WTC11 (cell line): Measurements from ENCODE around the gene ERCC4. TPM values are rescaled to one million over a fixed set of nuclear protein-coding genes. Genes with fewer than 3 reads are reported as not detected.

ENCODE experiments used
- ATAC-seq: fragments of 200-7000 bp; cut with Tn5 transposase; 2 replicates; pipeline ENCODE4 v1.10.0; 2021; ENCODE audit warnings: mild to moderate bottlenecking, moderate library complexity
- CTCF ChIA-PET: fragments of 300-600 bp; sonication (Branson Sonifier 250); formaldehyde crosslinking; loops from one replicate; lab custom pipeline; 2021; ENCODE audit warnings: antibody characterized with exemption; lab: Charles Lee
- POLR2A ChIA-PET: fragments of 350-600 bp; sonication (Branson Sonifier 250); formaldehyde crosslinking; loops from one replicate; lab custom pipeline; 2021; ENCODE audit warnings: antibody characterized with exemption; lab: Charles Lee
- DNase-seq: peaks from one replicate; pipeline ENCODE4 v3.0.0; 2021; ENCODE audit warnings: low spot score
- H3K27ac Mint-ChIP-seq: 2 replicates; pipeline ENCODE4 v1.8.0; 2021; ENCODE audit warnings: mixed read lengths
- H3K27me3 Mint-ChIP-seq: 2 replicates; pipeline ENCODE4 v1.8.0; 2021; ENCODE audit warnings: low read depth, mild to moderate bottlenecking, moderate library complexity, mixed read lengths
- H3K36me3 Mint-ChIP-seq: 2 replicates; pipeline ENCODE4 v1.8.0; 2021; ENCODE audit warnings: mixed read lengths
- H3K4me1 Mint-ChIP-seq: 2 replicates; pipeline ENCODE4 v1.8.0; 2022; ENCODE audit warnings: mixed read lengths
- H3K4me3 Mint-ChIP-seq: 2 replicates; pipeline ENCODE4 v1.8.0; 2021; ENCODE audit warnings: mild to moderate bottlenecking, moderate library complexity, mixed read lengths
- H3K9me3 Mint-ChIP-seq: 2 replicates; pipeline ENCODE4 v1.8.0; 2021; ENCODE audit warnings: mixed read lengths
- CREM ChIP-seq: sonication (generic); formaldehyde crosslinking; IDR thresholded peaks from 2 replicates; pipeline ENCODE4 v1.8.1; 2022; ENCODE audit warnings: mild to moderate bottlenecking, missing genetic modification reagents, moderate library complexity
- FOXJ3 ChIP-seq: sonication (generic); formaldehyde crosslinking; IDR thresholded peaks from 2 replicates; pipeline ENCODE4 v1.9.0; 2021; ENCODE audit warnings: missing genetic modification reagents, mild to moderate bottlenecking, borderline replicate concordance
- FOXK1 ChIP-seq: sonication (generic); formaldehyde crosslinking; IDR thresholded peaks from 2 replicates; pipeline ENCODE4 v1.8.0; 2022; ENCODE audit warnings: mild to moderate bottlenecking, moderate library complexity, missing genetic modification reagents
- HMGA2 ChIP-seq: fragments of 250-450 bp; sonication (Bioruptor Pico); IDR thresholded peaks from 2 replicates; pipeline ENCODE4 v1.4.0; 2021; ENCODE audit warnings: mild to moderate bottlenecking, moderate library complexity
- MYBL2 ChIP-seq: sonication (generic); formaldehyde crosslinking; IDR thresholded peaks from 2 replicates; pipeline ENCODE4 v1.8.1; 2023; ENCODE audit warnings: mild to moderate bottlenecking, moderate library complexity, missing genetic modification reagents
- NR2C2 ChIP-seq: sonication (generic); formaldehyde crosslinking; IDR thresholded peaks from 2 replicates; pipeline ENCODE4 v1.8.0; 2022; ENCODE audit warnings: mild to moderate bottlenecking, missing genetic modification reagents
- RELA ChIP-seq: sonication (generic); formaldehyde crosslinking; IDR thresholded peaks from 2 replicates; pipeline ENCODE4 v1.8.1; 2022; ENCODE audit warnings: missing genetic modification reagents, mild to moderate bottlenecking, borderline replicate concordance
- RORB ChIP-seq: fragments of 250-450 bp; sonication (Bioruptor Pico); IDR thresholded peaks from 2 replicates; pipeline ENCODE4 v1.9.0; 2021; ENCODE audit warnings: mild to moderate bottlenecking
- SOX15 ChIP-seq: fragments of 250-450 bp; sonication (Bioruptor Pico); IDR thresholded peaks from 2 replicates; pipeline ENCODE4 v1.9.0; 2021; ENCODE audit warnings: mild to moderate bottlenecking
- SP1 ChIP-seq: sonication (generic); formaldehyde crosslinking; conservative IDR thresholded peaks from 2 replicates; pipeline ENCODE4 v1.8.1; 2022; ENCODE audit warnings: missing genetic modification reagents
- TEAD1 ChIP-seq: sonication (generic); formaldehyde crosslinking; IDR thresholded peaks from 2 replicates; pipeline ENCODE4 v1.8.0; 2022; ENCODE audit warnings: mild to moderate bottlenecking, missing genetic modification reagents
- TP53 ChIP-seq: sonication (generic); formaldehyde crosslinking; IDR thresholded peaks from 2 replicates; pipeline ENCODE4 v1.8.1; 2023; ENCODE audit warnings: mild to moderate bottlenecking, missing genetic modification reagents
- ZNF263 ChIP-seq: sonication (generic); formaldehyde crosslinking; IDR thresholded peaks from 2 replicates; pipeline ENCODE4 v1.8.1; 2022; ENCODE audit warnings: low read depth, mild to moderate bottlenecking, moderate library complexity, missing genetic modification reagents
- ZNF396 ChIP-seq: fragments of 250-450 bp; sonication (Bioruptor Pico); IDR thresholded peaks from 2 replicates; pipeline ENCODE4 v1.8.0; 2021; ENCODE audit warnings: mild to moderate bottlenecking, moderate library complexity, borderline replicate concordance
- ZNF416 ChIP-seq: fragments of 250-450 bp; sonication (Bioruptor Pico); IDR thresholded peaks from 2 replicates; pipeline ENCODE4 v1.9.0; 2021; ENCODE audit warnings: mild to moderate bottlenecking, inconsistent platforms
- ZNF423 ChIP-seq: fragments of 250-450 bp; sonication (Bioruptor Pico); IDR thresholded peaks from 2 replicates; pipeline ENCODE4 v2.1.2; 2022; ENCODE audit warnings: mild to moderate bottlenecking, moderate library complexity
- ZNF671 ChIP-seq: fragments of 250-450 bp; sonication (Bioruptor Pico); IDR thresholded peaks from 2 replicates; pipeline ENCODE4 v1.8.0; 2021; ENCODE audit warnings: mild to moderate bottlenecking
- ZSCAN18 ChIP-seq: fragments of 250-450 bp; sonication (Bioruptor Pico); IDR thresholded peaks from 2 replicates; pipeline ENCODE4 v2.1.2; 2022; ENCODE audit warnings: mild to moderate bottlenecking, moderate library complexity
- total RNA-seq: library from RNA; stranded (reverse); gene quantifications from 3 replicates; pipeline ENCODE4 v1.2.3, GENCODE V29; 2021
- TF ChIP-seq, protein P1 (sequence below): fragments of 250-450 bp; sonication (Bioruptor Pico); IDR thresholded peaks from 2 replicates; pipeline ENCODE4 v1.9.0; 2021; ENCODE audit warnings: mild to moderate bottlenecking
- TF ChIP-seq, protein P2 (sequence below): sonication (generic); formaldehyde crosslinking; conservative IDR thresholded peaks from 2 replicates; pipeline ENCODE4 v1.8.1; 2022; ENCODE audit warnings: mild to moderate bottlenecking, missing genetic modification reagents
- TF ChIP-seq, protein P3 (sequence below): sonication (generic); formaldehyde crosslinking; IDR thresholded peaks from 2 replicates; pipeline ENCODE4 v1.8.0; 2023; ENCODE audit warnings: missing genetic modification reagents
- TF ChIP-seq, protein P4 (sequence below): fragments of 200-600 bp; IDR thresholded peaks from 2 replicates; pipeline ENCODE4 v1.8.0; 2022; ENCODE audit warnings: antibody characterized with exemption
- TF ChIP-seq, protein P5 (sequence below): sonication (generic); formaldehyde crosslinking; IDR thresholded peaks from 2 replicates; pipeline ENCODE4 v1.8.0; 2022; ENCODE audit warnings: mild to moderate bottlenecking, missing genetic modification reagents

The ERCC4 gene
- total RNA-seq, 1 experiment from 2014 or later: 12.1 TPM

GRCh38 chr16:13915033-13915635 is 4.8 kb upstream of the ERCC4 start:
- ChIA-PET CTCF (interaction anchor here (1.2 kb wide), 1 partner anchor 8 kb away, joined by 3 read pairs; no protein-coding TSS in a partner anchor), POLR2A (no interaction called here)
- Mint-ChIP-seq H3K27me3 (peaks cover 10% of the 10 kb centered on the region), H3K27ac (no peak overlapping the region), H3K4me1 (peaks cover 4% of the 10 kb centered on the region), H3K9me3 (peaks cover 37% of the 10 kb centered on the region), H3K4me3 (no peak overlapping the region), H3K36me3 (peaks cover 5% of the 10 kb centered on the region)
- DNase-seq (no peak), ATAC-seq (no peak)
- no peak for TF ChIP-seq RORB (CRISPR knock-in tag)
- TF ChIP-seq, protein P1, sequence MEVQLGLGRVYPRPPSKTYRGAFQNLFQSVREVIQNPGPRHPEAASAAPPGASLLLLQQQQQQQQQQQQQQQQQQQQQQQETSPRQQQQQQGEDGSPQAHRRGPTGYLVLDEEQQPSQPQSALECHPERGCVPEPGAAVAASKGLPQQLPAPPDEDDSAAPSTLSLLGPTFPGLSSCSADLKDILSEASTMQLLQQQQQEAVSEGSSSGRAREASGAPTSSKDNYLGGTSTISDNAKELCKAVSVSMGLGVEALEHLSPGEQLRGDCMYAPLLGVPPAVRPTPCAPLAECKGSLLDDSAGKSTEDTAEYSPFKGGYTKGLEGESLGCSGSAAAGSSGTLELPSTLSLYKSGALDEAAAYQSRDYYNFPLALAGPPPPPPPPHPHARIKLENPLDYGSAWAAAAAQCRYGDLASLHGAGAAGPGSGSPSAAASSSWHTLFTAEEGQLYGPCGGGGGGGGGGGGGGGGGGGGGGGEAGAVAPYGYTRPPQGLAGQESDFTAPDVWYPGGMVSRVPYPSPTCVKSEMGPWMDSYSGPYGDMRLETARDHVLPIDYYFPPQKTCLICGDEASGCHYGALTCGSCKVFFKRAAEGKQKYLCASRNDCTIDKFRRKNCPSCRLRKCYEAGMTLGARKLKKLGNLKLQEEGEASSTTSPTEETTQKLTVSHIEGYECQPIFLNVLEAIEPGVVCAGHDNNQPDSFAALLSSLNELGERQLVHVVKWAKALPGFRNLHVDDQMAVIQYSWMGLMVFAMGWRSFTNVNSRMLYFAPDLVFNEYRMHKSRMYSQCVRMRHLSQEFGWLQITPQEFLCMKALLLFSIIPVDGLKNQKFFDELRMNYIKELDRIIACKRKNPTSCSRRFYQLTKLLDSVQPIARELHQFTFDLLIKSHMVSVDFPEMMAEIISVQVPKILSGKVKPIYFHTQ (CRISPR knock-in tag): no peak
- TF ChIP-seq NR2C2 (CRISPR knock-in tag): no peak
- TF ChIP-seq FOXK1 (CRISPR knock-in tag): no peak
- no peak for TF ChIP-seq MYBL2 (CRISPR knock-in tag)
- no peak for TF ChIP-seq ZNF671
- no peak for TF ChIP-seq TEAD1 (CRISPR knock-in tag)

DNA sequence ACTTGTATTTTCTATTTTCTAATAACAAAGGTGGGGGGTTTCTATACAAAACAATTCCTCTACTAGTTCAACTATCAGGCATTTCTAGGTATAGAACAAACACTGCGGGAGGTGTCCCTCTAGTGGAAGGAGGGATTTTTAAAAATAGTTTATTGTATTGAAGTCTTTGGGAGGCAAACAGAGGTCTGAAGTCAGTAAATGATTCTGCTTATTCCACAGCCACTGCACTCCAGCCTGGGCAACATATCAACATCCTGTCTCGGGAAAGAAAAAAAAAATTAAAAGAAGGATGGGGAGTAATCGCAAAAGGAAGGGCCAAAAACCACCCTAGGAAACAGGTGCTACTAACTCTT is 648 bp upstream of the ERCC4 start:
- POLR2A ChIA-PET: interaction anchor here (1.2 kb wide), 1 partner anchor 16 kb away, joined by 3 read pairs; no protein-coding TSS in a partner anchor
- no peak for DNase-seq
- no peak for TF ChIP-seq SP1
- no peak for TF ChIP-seq ZNF416 (CRISPR knock-in tag)
- TF ChIP-seq RELA (CRISPR knock-in tag): no peak
- TF ChIP-seq, protein P2, sequence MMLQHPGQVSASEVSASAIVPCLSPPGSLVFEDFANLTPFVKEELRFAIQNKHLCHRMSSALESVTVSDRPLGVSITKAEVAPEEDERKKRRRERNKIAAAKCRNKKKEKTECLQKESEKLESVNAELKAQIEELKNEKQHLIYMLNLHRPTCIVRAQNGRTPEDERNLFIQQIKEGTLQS (CRISPR knock-in tag): no peak
- TF ChIP-seq, protein P3, sequence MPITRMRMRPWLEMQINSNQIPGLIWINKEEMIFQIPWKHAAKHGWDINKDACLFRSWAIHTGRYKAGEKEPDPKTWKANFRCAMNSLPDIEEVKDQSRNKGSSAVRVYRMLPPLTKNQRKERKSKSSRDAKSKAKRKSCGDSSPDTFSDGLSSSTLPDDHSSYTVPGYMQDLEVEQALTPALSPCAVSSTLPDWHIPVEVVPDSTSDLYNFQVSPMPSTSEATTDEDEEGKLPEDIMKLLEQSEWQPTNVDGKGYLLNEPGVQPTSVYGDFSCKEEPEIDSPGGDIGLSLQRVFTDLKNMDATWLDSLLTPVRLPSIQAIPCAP: no peak
- no peak for TF ChIP-seq SOX15 (CRISPR knock-in tag)
- no peak for TF ChIP-seq NR2C2 (CRISPR knock-in tag)
- TF ChIP-seq ZNF396 (CRISPR knock-in tag): no peak
- TF ChIP-seq CREM (CRISPR knock-in tag): no peak
- no peak for TF ChIP-seq ZNF263 (CRISPR knock-in tag)
- no peak for TF ChIP-seq ZNF423 (CRISPR knock-in tag)
- TF ChIP-seq, all 79 proteins: peak for 0
- peaks cover 17% of the 10 kb centered on the region for H3K4me1 Mint-ChIP-seq
- ATAC-seq: no peak
- H3K36me3 Mint-ChIP-seq: peaks cover 4% of the 10 kb centered on the region; the same call in 1 of the 2 replicates
- H3K27ac Mint-ChIP-seq: peak overlapping the region; percentile 50; the same call in 1 of the 2 replicates
- CTCF ChIA-PET: interaction anchor here (0.7 to 1.9 kb wide), 67 partner anchors 8 to 765 kb away, joined by 3 to 57 read pairs (median 5); partner anchors contain the start of genes MRTFB and PARN
- peaks cover 6% of the 10 kb centered on the region for H3K27me3 Mint-ChIP-seq
- H3K4me3 Mint-ChIP-seq: peak overlapping the region; percentile 98
- H3K9me3 Mint-ChIP-seq: peaks cover 5% of the 10 kb centered on the region

DNA sequence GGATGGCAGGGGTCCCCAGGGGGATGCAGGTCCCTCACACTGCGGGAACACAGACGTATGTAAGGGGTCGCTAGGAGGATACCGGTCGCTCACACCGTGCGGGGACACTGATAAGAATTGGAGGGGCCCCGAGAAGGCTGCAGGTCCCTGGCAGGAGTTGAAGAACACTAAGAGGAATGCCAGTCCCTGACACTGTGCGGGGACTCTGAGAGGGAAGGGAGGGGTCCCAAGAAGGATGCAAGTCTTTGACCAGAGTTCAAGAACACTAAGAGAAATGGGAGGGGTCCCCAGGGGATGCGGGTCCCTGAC is 510 bp downstream of the ERCC4 start:
- H3K36me3 Mint-ChIP-seq: peaks cover 4% of the 10 kb centered on the region; the same call in 1 of the 2 replicates
- ATAC-seq (no peak), DNase-seq (no peak)
- CTCF ChIA-PET: interaction anchor here (0.6 to 1.9 kb wide), 73 partner anchors 9 to 714 kb away, joined by 3 to 57 read pairs (median 5); partner anchors contain the start of genes MRTFB and PARN
- H3K4me3 Mint-ChIP-seq: peak overlapping the region; percentile 98
- peaks cover 17% of the 10 kb centered on the region for H3K4me1 Mint-ChIP-seq
- peak overlapping the region; percentile 76; the same call in 1 of the 2 replicates for H3K27ac Mint-ChIP-seq
- no peaks in the 10 kb centered on the region for H3K9me3 Mint-ChIP-seq
- H3K27me3 Mint-ChIP-seq: no peaks in the 10 kb centered on the region
- POLR2A ChIA-PET: interaction anchor here (1.2 kb wide), 1 partner anchor 15 kb away, joined by 3 read pairs; no protein-coding TSS in a partner anchor
- TF ChIP-seq, protein P4, sequence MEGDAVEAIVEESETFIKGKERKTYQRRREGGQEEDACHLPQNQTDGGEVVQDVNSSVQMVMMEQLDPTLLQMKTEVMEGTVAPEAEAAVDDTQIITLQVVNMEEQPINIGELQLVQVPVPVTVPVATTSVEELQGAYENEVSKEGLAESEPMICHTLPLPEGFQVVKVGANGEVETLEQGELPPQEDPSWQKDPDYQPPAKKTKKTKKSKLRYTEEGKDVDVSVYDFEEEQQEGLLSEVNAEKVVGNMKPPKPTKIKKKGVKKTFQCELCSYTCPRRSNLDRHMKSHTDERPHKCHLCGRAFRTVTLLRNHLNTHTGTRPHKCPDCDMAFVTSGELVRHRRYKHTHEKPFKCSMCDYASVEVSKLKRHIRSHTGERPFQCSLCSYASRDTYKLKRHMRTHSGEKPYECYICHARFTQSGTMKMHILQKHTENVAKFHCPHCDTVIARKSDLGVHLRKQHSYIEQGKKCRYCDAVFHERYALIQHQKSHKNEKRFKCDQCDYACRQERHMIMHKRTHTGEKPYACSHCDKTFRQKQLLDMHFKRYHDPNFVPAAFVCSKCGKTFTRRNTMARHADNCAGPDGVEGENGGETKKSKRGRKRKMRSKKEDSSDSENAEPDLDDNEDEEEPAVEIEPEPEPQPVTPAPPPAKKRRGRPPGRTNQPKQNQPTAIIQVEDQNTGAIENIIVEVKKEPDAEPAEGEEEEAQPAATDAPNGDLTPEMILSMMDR: no peak
- TF ChIP-seq HMGA2 (CRISPR knock-in tag): no peak
- TF ChIP-seq, protein P3: no peak
- TF ChIP-seq FOXJ3 (CRISPR knock-in tag): no peak
- TF ChIP-seq, protein P5, sequence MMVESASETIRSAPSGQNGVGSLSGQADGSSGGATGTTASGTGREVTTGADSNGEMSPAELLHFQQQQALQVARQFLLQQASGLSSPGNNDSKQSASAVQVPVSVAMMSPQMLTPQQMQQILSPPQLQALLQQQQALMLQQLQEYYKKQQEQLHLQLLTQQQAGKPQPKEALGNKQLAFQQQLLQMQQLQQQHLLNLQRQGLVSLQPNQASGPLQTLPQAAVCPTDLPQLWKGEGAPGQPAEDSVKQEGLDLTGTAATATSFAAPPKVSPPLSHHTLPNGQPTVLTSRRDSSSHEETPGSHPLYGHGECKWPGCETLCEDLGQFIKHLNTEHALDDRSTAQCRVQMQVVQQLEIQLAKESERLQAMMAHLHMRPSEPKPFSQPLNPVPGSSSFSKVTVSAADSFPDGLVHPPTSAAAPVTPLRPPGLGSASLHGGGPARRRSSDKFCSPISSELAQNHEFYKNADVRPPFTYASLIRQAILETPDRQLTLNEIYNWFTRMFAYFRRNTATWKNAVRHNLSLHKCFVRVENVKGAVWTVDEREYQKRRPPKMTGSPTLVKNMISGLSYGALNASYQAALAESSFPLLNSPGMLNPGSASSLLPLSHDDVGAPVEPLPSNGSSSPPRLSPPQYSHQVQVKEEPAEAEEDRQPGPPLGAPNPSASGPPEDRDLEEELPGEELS (CRISPR knock-in tag): no peak
- TF ChIP-seq TP53 (CRISPR knock-in tag): no peak
- TF ChIP-seq ZSCAN18 (CRISPR knock-in tag): no peak
- no peak for TF ChIP-seq ZNF416 (CRISPR knock-in tag)
